ENCODE data around the gene SH3BP1.

DNA sequence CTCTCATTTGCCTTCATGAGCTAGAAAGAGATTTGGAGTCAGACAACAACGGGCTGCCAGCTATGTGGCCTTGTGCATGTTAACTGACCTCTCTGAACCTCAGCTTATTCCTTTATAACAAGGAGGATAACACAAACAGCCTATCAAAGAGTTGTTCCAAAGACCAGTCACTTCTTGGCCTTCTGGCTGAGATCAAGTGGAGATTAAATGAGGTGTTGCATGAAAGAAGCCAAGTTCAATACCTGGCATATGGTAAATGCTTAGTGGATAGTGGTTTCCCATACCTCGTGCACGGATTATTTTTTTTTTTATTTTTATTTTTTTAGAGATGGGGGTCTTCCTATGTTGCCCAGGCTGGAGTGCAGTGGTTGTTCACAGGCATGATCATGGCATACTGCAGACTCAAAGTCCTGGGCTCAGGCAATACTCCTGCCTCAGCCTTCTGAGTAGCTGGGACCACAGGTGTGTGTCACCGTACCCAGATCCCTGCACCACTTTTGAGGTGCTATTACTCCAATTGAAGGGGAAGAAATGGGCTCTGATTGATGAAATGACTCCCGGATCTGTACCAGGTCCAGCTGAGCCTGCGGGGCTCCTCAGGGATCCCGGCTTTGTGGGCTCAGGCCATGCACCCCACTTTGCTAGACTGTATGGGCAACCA is 40.9 kb downstream of the SH3BP1 start:
- TF ChIP-seq, protein P1, sequence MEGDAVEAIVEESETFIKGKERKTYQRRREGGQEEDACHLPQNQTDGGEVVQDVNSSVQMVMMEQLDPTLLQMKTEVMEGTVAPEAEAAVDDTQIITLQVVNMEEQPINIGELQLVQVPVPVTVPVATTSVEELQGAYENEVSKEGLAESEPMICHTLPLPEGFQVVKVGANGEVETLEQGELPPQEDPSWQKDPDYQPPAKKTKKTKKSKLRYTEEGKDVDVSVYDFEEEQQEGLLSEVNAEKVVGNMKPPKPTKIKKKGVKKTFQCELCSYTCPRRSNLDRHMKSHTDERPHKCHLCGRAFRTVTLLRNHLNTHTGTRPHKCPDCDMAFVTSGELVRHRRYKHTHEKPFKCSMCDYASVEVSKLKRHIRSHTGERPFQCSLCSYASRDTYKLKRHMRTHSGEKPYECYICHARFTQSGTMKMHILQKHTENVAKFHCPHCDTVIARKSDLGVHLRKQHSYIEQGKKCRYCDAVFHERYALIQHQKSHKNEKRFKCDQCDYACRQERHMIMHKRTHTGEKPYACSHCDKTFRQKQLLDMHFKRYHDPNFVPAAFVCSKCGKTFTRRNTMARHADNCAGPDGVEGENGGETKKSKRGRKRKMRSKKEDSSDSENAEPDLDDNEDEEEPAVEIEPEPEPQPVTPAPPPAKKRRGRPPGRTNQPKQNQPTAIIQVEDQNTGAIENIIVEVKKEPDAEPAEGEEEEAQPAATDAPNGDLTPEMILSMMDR (conservative IDR thresholded peaks at IDR 0.05), result no peak
- no peak for TF ChIP-seq EZH2 (IDR thresholded peaks at IDR 0.05; ENCODE audit: low read depth)

All from PC-9 (cell line).